OCI-LY7 (cell line): ENCODE results near the gene GRIA1. TPM values are rescaled to one million over a fixed set of nuclear protein-coding genes. Genes with fewer than 3 reads are reported as not detected.

Experiments used
- BruUV-seq: library from RNA; stranded (reverse); fragments of 400-500 nt; replicated peaks from 2 replicates; lab custom pipeline; 2021; lab: Mats Ljungman, UMichigan
- CTCF ChIA-PET: fragments of 300-600 bp; sonication (Branson Sonifier 250); formaldehyde crosslinking; loops from one replicate; lab custom pipeline; 2022; ENCODE audit warnings: antibody characterized with exemption; ENCODE audit not compliant: unreplicated experiment; lab: Charles Lee
- POLR2A ChIA-PET: fragments of 300-600 bp; sonication (Branson Sonifier 250); formaldehyde crosslinking; loops from one replicate; lab custom pipeline; 2022; ENCODE audit warnings: antibody characterized with exemption; lab: Charles Lee
- DNase-seq: peaks from one replicate; pipeline ENCODE4 v3.0.0-alpha.2; 2015; ENCODE audit warnings: low spot score
- H2AFZ ChIP-seq: fragments of 200-600 bp; sonication (generic), shearing (Covaris generic); 2 replicates; pipeline ENCODE4 v1.6.1; 2014; ENCODE audit warnings: mild to moderate bottlenecking, antibody characterized with exemption, low read length, moderate library complexity
- H3K27ac ChIP-seq: fragments of 200-600 bp; sonication (generic); 2 replicates; pipeline ENCODE4 v1.5.1; 2014; ENCODE audit warnings: mixed run types, low read depth, mild to moderate bottlenecking, moderate library complexity, low read length, inconsistent platforms; ENCODE audit not compliant: poor library complexity, severe bottlenecking
- H3K36me3 ChIP-seq: fragments of 200-600 bp; sonication (generic); 2 replicates; pipeline ENCODE4 v1.6.1; 2014; ENCODE audit warnings: mild to moderate bottlenecking, antibody characterized with exemption, low read length, moderate library complexity, mixed read lengths; ENCODE audit not compliant: insufficient read depth
- H3K4me1 ChIP-seq: fragments of 200-600 bp; sonication (generic); 2 replicates; pipeline ENCODE4 v1.5.1; 2014; ENCODE audit warnings: mild to moderate bottlenecking, low read length; ENCODE audit not compliant: insufficient read depth, poor library complexity, severe bottlenecking
- H3K4me2 ChIP-seq: fragments of 200-600 bp; sonication (generic); 2 replicates; pipeline ENCODE4 v1.6.1; 2014; ENCODE audit warnings: mild to moderate bottlenecking, low read length
- H3K4me3 ChIP-seq: fragments of 200-600 bp; sonication (generic); 2 replicates; pipeline ENCODE4 v1.5.1; 2014; ENCODE audit warnings: mild to moderate bottlenecking, low read depth, low read length; ENCODE audit not compliant: poor library complexity, severe bottlenecking
- H3K79me2 ChIP-seq: fragments of 200-600 bp; sonication (generic); 2 replicates; pipeline ENCODE4 v1.6.1; 2016; ENCODE audit warnings: low read depth, mild to moderate bottlenecking, low read length, moderate library complexity, mixed read lengths; ENCODE audit not compliant: insufficient read depth
- H3K9me2 ChIP-seq: fragments of 200-600 bp; sonication (generic); 2 replicates; pipeline ENCODE4 v1.6.1; 2016; ENCODE audit warnings: mild to moderate bottlenecking, low read length, mixed read lengths; ENCODE audit not compliant: insufficient read depth
- H3K9me3 ChIP-seq: fragments of 200-600 bp; sonication (generic); 2 replicates; pipeline ENCODE4 v1.6.1; 2014; ENCODE audit warnings: mild to moderate bottlenecking, mixed run types, low read length, mixed read lengths
- H4K20me1 ChIP-seq: fragments of 200-600 bp; sonication (generic); 2 replicates; pipeline ENCODE4 v1.6.1; 2014; ENCODE audit warnings: mild to moderate bottlenecking, antibody characterized with exemption, low read length, moderate library complexity, mixed read lengths; ENCODE audit not compliant: insufficient read depth
- CTCF ChIP-seq: fragments of 200-600 bp; sonication (generic); conservative IDR thresholded peaks from 2 replicates; pipeline ENCODE4 v1.5.1; 2014; ENCODE audit warnings: mild to moderate bottlenecking, antibody characterized with exemption, low read length, moderate library complexity, mixed read lengths
- EZH2phosphoT487 ChIP-seq: fragments of 200-600 bp; sonication (generic); IDR thresholded peaks from 2 replicates; pipeline ENCODE4 v1.6.1; 2018; ENCODE audit warnings: low read depth, borderline replicate concordance, mild to moderate bottlenecking, mixed run types, antibody characterized with exemption, low read length, moderate library complexity, mixed read lengths
- intact Hi-C: fragments of 100-400 bp; cut with micrococcal nuclease; formaldehyde crosslinking; loops from one replicate; pipeline ENCODE4 v1.10.0; 2022; ENCODE audit not compliant: unreplicated experiment
- total RNA-seq, 2 experiments: library from RNA; depleted of rRNA in 1 of 2; stranded (reverse); fragments of >200 nt in 1 of 2; shearing (Covaris generic) in 1 of 2; gene quantifications; 2 replicates each; pipeline ENCODE4 v1.2.3, GENCODE V29; 2014 to 2022

GRIA1 gene
- total RNA-seq, 2 experiments from 2014 or later: not detected

- no peak overlapping the region for H3K4me3 ChIP-seq
- no peaks in the 10 kb centered on the region for H3K9me2 ChIP-seq
- no peaks in the 10 kb centered on the region for H4K20me1 ChIP-seq
- POLR2A ChIA-PET: interaction anchor here (0.8 to 4.3 kb wide), 8 partner anchors 9 to 70 kb away, joined by 3 to 25 read pairs (median 4); no protein-coding TSS in a partner anchor
- no peaks in the 10 kb centered on the region for H3K4me1 ChIP-seq
- no peaks in the 10 kb centered on the region for H3K79me2 ChIP-seq
- H3K4me2 ChIP-seq: no peak overlapping the region
- H3K36me3 ChIP-seq: no peaks in the 10 kb centered on the region
- no peak overlapping the region for H3K27ac ChIP-seq
- BruUV-seq: no TSS peak
- no peak overlapping the region for H2AFZ ChIP-seq
- CTCF ChIA-PET: interaction anchor here (0.9 to 1.1 kb wide), 2 partner anchors 11 to 85 kb away, joined by 3 to 5 read pairs; no protein-coding TSS in a partner anchor
- no peaks in the 10 kb centered on the region for H3K9me3 ChIP-seq
- no peak for DNase-seq
- TF ChIP-seq CTCF (no peak), EZH2phosphoT487 (no peak)
- intact Hi-C loops: no loop called here
Measured at GRCh38 chr5:153569036-153569435, 78.6 kb downstream of the GRIA1 start.

- Histone ChIP-seq H3K9me3 (no peaks in the 10 kb centered on the region), H4K20me1 (no peaks in the 10 kb centered on the region), H2AFZ (no peak overlapping the region), H3K36me3 (no peaks in the 10 kb centered on the region), H3K79me2 (no peaks in the 10 kb centered on the region), H3K4me1 (no peaks in the 10 kb centered on the region), H3K4me2 (no peak overlapping the region), H3K4me3 (no peak overlapping the region), H3K27ac (no peak overlapping the region), H3K9me2 (no peaks in the 10 kb centered on the region)
- intact Hi-C loops: no loop called here
- CTCF ChIA-PET: no interaction called here
- no peak for DNase-seq
- POLR2A ChIA-PET: interaction anchor here (4.3 kb wide), 1 partner anchor 11 kb away, joined by 25 read pairs; no protein-coding TSS in a partner anchor
- no peak for TF ChIP-seq EZH2phosphoT487
- TF ChIP-seq CTCF: no peak
- no TSS peak for BruUV-seq
Measured at GRCh38 chr5:153571162-153571561, 80.7 kb downstream of the GRIA1 start.

GRCh38 chr5:153572411-153573145 lies 82.1 kb downstream of the GRIA1 start:
- BruUV-seq: no TSS peak
- no peak overlapping the region for H3K4me3 ChIP-seq
- TF ChIP-seq EZH2phosphoT487 (no peak), CTCF (no peak)
- no peak overlapping the region for H3K4me2 ChIP-seq
- CTCF ChIA-PET: no interaction called here
- no peaks in the 10 kb centered on the region for H3K79me2 ChIP-seq
- H3K9me3 ChIP-seq: no peaks in the 10 kb centered on the region
- H3K36me3 ChIP-seq: no peaks in the 10 kb centered on the region
- H3K9me2 ChIP-seq: no peaks in the 10 kb centered on the region
- no peaks in the 10 kb centered on the region for H3K4me1 ChIP-seq
- intact Hi-C loops: no loop called here
- H2AFZ ChIP-seq: no peak overlapping the region
- H3K27ac ChIP-seq: no peak overlapping the region
- POLR2A ChIA-PET: interaction anchor here (1.3 kb wide), 1 partner anchor 26 kb away, joined by 3 read pairs; no protein-coding TSS in a partner anchor
- H4K20me1 ChIP-seq: no peaks in the 10 kb centered on the region
- DNase-seq: no peak
